NCI-H748 (cell line): Measurements from ENCODE around the gene CARD10.
A peak's percentile ranks its signal among the peaks of the same experiment; 100 is the strongest.
"Not testable (repeated sequence)": the region's sequence is repeated elsewhere in the genome, so short reads cannot be mapped to it uniquely, and the experiment has no call there.

ENCODE experiments used
- DNase-seq: peaks from one replicate; lab custom pipeline; 2025; ENCODE audit not compliant: unreplicated experiment; lab: John Stamatoyannopoulos, UW

Gene CARD10

DNA sequence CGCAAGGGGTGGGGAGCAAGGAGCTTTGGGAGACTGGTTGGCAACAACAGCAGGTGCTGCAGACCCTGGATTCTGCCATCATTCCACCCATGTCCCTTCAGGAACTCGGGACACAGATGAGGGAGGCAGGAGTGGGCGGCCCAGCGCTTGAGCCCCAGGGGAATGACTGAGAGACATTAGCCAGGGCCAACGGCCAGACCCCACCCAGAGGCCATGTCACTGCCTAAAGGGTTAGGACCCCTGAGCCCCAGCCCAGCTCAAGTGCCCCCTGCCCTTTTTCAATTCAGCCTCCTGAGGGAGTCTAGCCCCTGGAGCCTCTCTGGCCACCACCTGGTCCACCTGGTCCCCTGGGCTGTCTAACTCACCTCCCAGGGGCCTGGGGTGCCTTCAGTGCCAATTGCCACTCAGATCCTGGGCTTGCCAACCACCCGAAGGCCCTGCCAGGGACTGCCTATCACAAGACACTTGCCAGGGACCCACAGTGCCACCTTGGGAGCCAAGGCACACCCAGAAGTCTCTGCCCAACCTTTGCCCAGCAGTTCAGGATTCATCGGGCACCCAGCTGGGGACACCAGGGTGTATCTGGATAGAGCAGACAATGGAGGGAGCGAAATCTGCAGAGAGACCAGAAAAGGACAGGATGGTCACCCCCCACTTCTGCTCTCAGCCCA, 49.7 kb downstream of the CARD10 start:
- no peak for DNase-seq

DNA sequence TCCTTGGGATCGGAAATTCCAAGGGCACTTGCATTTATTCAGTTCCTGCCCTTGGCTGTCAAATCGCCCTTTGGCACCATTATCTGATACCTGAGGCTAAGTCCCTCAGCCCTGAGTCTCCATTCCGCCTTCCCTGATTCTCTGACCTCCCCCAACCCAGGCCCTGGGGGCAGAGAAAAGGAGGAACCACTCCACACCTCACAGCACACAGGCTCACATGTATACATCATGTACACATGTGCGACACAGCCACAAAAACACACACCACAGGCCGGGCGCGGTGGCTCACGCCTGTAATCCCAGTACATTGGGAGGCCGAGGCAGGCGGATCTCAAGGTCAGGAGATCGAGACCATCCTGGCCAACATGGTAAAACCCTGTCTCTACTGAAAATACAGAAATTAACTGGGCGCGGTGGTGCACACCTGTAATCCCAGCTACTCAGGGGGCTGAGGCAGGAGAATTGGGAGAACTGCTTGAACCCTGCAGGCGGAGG, 51.0 kb downstream of the CARD10 start:
- DNase-seq, result not testable (repeated sequence)

DNA sequence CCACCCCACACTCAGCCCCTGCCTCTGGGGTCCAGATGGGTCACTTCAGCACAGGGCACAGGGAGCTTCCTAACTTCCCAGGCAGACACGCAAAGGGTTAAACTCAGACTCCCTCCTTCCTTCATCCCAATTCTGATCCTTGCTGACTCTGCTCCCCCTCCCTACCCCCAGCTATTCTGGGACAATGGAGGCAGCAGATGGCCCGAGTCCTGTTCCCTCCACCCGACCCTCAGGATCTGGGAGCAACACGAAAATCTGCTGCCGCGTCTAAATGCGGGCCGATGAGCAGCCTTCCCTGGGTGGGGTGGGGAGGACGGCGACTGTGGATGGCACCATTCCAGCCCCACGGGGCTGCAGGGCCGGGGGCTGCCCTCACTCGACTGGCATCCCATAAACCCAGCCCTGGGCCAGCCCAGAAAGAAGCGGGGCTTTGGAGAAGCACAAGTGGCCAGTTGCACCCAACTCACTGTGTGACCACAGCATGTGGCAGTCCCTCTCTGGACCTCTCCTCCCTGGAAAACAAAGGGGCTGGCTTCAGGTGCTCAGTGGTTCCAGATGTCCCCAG, 51.7 kb downstream of the CARD10 start:
- no peak for DNase-seq

DNA sequence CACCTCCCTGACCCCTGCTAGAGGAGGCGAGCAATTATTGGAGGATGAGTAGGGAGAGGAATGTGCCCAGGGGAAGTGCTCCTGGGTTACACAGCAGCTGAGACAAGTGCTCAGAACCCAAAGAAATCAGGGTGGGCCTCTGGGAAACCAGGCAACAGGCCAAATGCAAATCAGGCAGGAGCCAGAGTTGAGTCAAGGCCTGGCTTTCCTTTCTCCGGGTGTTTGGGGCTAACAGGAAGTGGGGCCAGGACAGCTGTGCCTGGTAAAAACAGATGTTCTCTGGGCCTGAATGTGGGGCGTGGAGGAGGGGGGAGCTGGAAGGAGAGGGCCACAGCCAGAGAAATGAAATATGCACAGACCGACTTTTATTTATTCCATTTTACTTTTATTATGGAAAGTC, 55.0 kb downstream of the CARD10 start:
- no peak for DNase-seq

DNA sequence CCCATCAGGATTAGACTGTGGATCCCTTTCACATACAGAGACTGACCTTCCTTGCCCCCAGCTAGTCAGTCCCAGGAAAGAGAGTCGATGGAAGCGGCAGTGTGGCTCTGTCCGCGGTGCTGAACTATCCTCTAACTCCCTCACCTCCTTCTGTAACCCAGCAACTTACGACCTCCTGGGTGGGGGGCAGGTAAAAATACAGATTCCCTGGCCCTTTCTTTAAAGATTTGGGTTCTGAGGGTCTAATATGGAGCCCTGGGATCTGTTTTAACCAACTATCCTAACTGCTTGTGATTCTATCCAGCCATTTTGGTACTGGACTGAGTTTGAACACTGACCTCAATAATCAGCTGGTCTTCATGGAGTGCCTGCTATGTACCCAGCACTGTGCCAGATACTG, 56.2 kb downstream of the CARD10 start:
- DNase-seq, result no peak

DNA sequence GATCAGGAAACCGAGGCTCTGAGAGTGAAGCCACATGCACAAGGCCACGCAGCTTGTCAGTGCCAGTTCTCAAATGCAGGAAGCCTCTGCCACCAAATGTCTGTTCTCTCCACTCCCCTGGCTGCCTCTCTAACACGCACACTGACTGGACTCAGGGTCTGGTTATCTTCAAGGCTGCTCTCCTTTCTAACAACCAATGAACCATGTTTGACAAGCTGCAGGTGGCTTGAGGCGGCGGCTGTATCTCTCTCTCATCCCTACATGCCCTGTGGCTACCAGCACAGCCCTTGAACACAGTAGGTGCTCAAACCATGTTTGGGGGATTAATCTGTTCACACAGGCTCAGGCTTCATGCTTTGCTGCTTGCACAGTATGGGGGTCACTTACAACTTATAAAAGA, 56.8 kb downstream of the CARD10 start:
- DNase-seq, result no peak

DNA sequence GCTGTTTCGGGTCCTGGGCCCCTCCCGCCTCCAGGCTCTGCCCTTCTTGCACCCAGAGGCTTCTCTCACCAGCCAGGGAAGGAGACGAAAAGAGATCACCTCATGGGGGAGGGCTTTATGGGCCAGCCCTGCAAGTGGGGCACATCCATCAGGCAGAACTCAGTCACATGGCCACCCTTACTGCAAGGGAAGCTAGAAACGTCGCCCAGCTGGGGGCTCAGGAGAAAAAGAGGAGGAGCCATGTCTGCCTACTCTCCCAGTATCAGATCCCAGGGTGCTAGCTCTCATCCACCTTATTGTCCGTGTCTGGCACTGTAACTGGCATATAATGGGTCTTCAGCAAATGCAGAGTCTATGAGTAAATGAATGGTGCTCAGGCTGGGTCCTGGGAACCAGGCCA, 57.3 kb downstream of the CARD10 start:
- DNase-seq, result no peak

DNA sequence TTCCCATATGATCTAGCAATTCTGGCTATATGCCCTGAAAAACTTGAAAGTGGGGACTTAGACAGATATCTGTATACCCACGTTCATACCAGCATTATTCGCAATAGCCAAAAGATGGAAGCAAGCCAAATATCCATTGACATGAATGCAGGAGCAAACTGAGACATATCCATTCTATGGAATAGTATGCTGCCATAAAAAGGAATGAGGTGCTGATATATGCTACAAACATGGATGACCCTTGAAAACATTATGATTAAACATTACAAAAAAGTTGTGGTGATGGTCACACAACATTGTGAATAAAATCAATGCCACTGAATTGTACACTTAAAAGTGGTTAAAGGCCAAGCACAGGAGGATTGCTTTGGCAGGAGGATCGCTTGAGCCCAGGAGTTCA, 58.5 kb downstream of the CARD10 start:
- DNase-seq, result no peak

DNA sequence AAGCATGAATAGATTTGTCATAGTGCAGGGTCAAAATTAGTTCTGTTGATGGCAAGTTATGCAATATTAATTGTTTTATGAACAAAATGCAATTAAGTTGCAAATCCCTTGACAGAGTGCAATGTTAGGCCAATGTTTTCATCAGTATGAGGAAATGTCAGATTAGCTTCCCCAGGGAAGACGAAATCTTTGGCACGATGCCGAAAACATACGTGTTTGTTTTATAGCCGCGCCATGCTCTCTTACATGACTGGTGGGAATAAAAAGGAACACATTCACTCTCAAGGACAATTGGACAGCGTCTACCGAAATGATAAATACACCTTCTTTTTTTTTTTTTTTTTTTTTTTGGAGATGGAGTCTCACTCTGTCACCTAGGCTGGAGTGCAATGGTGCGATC, 60.0 kb downstream of the CARD10 start:
- peak; percentile 21 for DNase-seq

DNA sequence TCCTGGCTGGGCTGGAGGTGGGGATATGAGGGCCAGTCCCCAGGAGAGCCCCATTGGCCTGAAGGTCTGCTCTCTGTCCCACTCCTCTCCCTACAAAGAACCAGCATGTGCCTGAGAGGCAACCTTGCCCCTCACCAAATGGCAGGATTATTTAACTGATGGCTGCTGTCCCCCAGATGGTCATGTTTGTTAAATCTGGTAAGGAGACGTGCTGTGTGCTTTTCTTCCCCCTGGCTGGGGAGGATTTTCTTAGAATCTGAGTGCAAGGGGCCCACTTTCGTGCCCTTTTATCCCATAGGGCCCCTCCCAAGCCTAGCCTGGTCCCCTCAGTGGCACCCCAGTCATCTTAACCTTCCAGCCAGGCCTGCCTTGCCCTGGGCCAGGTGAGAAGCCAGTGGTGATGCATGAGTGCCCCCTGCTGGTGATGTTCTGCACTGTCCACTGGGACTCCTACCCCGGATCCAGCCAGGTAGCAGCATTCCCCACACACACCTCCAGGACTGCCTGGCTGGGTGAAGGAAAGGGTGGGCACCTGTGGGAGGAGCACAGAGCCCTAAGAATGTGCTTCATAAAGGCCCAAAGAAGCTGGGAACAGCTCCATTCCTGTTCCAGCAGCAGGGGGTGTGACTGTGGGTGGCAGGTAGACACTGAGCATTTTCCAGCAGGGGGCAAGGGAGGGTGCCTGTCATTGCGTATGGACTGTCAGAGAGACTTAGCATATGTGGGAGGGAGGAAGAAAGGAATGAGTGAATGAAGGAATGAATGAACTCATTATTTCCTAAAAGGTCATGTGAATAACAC, 61.9 kb downstream of the CARD10 start:
- peak; percentile 37 for DNase-seq

DNA sequence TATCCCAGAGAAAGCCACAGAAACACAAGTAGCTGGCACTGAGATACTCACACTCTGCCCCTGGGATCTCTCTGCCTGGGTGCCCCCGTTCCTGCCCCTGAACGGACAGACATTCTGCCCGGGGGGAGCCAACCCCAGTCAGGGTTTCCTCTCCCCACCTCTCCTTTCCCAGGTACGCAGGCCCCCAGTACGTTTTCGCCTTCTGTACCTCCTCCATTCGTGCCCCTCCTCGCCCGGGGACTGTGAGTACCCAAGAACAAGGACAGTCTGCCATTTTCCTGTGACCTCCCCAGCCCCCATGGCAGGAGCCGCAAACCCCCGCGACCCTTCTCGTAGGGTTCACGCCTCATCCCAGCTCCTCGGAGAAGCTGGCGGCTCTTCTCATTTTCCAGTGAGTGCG, 62.9 kb downstream of the CARD10 start:
- DNase-seq, result no peak

DNA sequence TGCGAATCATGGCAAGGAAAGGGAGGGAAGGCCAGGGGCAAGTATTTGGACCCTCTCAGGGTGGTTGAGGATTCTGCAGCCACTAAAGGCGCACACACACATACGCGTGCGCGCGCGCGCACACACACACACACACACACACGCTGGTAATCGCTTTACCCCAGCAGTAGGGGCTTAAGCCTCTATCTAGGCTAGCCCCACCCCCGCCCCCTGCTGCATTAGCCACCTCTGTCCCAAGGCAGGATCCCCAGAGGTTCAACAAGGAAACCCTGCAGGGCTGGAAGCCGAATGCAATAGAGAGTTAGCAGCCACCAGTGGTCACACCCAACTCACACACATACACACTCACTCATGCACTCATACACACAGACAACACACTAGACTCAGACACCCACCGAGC, 63.3 kb downstream of the CARD10 start:
- DNase-seq, result no peak

DNA sequence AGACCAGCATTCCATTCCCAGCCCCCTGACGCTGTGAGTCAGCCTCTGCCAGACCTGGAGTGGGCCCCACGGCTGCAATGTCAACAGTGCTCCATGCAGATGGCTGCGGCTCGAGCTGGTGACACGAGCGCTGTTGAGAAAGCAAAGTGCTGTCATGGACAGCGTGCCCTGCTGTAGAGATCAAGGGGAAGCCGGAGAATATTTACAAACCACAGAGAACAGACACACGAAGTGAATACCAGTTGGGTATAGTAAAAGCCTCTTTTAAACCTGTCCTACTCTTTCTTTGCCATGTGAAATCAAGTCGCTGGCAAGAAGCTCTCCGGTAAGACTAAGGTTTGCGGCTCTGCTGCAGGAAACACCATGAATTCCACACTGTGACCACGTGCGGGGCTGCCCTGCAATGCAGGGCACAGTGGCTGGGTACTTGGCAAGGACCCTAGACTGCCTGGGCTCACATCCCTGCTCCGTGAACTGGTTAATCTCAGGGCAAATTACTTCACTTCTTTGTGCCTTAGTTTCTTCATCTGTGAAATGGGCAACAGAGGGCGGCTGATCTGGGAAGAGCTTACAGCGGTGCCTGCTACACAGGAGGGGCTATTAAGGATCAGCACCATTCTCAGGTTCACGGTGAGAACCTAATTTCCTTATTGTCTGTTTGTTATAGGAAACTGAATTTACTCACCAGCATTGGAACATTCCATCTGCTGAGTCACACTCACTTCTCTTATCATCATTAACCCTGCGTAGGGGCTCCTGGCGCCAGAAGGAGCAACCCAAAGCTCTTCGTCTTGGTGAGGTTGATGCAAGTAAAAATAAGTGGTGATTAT, 64.1 kb downstream of the CARD10 start:
- DNase-seq, result peak; percentile 12

DNA sequence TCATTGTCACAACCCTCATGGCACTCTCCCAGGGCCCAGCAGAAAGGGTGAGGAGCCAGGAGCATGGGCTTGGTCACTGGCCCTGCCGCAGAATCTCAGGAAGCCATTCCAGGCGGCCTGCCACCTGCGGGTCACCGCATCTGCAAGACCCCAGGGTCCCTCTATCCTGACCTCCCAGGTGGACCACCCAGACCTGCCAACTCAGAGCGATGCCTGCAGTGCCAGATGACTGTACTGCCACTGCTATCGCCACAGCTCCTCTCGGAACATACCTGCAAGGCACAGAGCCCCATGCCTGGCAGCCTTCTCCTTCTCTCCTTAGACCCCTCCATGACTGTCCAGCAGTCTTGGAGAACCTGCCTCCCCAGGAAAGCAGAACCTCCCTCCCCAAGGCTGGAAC, 65.5 kb downstream of the CARD10 start:
- DNase-seq, result no peak

DNA sequence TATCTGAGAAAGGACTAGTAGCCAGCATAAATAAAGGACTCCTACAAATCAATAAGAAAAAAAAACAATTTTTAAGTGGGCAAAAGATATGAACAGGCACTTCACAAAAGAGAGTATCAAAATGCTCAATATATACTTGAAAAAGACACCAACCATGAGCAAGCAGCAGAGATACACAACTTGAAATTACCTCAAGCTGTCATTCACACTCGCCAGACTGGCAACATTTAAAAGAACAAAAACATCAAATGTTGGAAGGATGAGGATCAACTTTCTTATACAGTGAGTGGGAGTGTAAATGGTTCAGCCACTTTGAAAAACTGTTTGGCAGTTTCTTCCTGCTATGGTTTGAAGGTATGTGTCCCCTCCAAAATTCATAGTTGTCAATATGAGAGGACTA, 68.0 kb downstream of the CARD10 start:
- no peak for DNase-seq

DNA sequence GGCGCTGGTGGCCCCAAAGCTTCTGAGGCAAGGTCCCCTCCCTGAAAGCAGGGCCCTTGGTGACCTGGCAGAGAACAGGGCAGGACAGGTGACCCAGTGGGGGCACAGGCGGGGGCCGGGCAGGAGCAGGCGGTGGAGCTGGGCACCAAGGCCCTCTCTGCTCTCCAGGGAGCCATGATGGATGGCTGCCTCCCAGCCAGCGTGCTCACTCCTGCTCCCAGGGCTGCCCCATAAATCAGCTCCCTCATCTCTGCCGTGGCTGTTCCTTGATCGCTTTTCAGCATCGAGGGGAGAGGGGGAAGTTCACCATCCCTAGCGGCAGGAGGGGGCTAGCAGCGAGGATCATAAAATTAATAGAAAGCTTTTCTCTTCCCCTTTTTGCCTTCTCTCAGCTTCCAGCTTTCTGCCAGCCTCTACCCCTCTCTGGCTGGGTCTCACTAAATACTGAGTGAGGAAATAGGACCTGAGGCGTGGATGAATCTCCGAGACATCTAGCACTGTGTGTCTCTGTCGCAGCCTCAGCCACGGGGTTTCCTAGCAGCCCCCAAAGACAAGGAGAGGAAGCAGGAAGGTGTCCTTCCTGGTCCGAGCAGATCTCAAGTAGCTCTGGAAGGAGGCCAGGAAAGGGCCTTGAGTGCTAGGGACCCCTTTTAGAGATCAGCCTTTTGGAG, 69.7 kb downstream of the CARD10 start:
- no peak for DNase-seq

DNA sequence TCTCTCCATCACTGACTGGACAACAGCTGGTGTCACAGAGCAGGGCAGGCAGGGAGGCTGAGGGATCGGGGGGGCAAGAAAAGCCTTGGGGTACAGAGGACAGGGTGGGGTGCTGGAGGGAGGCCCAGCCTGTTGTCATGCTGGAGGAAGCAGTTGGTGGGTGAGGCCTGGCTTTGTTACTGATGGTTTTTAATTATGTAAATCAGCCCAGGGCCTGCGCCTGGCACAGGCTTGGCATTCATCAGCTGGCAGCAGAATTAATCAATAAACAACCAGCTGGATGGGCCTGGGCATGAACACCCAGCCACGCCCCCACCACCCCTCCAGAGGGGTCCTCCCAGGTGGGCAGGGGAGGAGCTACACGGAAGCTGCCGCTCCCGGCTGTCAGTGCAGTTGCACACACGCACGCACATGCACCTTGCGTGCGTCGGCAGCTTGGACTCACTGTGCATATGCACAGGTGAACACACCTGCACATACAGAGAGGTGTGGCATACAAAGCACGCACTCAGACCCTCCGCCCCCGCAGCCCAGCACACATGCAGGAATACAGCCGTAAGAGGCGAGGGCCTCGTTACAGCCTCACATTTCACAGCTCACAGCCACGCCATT, 70.6 kb downstream of the CARD10 start:
- peak; percentile 33 for DNase-seq

DNA sequence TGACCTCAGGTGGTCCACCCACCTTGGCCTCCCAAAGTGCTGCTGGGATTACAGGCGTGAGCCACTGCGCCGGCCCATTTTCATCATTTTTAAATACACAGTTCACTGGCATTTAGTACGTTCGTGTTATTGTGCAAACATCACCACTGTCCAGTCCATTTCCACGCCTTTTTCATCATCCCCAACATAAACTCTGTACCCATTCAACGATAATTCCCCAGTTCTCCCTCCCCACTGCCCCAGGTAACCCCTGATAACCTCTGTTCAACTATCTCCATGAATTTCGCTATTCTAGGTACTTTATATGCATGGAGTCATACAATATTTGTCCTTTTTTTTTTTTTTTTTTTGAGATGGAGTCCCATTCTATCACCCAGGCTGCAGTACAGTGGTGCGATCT, 73.7 kb downstream of the CARD10 start:
- no peak for DNase-seq

DNA sequence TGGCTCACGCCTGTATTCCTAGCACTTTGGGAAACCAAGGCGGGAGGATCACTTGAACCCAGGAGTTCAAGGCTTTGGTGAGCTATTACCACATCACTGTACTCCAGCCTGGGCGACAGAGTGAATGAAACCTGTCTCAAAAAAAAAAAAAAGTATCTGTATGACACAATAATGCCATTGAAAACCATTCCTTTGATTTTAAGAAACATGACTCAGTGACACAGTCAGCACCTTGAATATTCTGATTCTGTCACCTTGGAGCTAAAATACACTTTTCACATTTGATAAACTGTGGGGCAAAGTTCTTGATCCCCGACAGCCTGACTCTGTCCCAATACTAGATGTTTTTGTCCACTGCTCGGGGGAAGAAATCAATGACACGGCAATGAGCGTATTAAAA, 75.2 kb downstream of the CARD10 start:
- DNase-seq, result no peak

DNA sequence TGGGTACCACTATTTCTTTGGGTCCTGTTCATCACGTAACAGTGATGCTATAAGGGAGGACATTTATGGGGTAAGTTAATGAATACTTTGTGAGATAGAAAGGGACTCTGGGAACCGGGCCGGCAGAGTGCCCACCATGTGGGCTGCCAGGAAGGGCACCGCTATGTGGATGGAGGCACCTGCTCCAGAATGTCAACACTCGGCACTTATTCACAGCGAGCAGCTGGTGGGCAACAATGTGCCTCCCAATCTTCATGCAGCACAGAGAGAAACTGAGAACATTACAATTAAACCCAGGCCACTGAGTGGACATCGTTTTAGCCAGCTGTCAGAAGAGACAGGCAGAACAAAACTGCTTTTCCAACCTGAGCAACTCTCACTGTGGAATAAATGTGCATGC, 76.1 kb downstream of the CARD10 start:
- DNase-seq, result no peak
